Sciatic nerve (tissue), 2 donors: Measurements from ENCODE around the gene OXNAD1. TPM values are rescaled to one million over a fixed set of nuclear protein-coding genes. Genes with fewer than 3 reads are reported as not detected.

Source experiments
- ATAC-seq: fragments of 200-7000 bp; cut with Tn5 transposase; one replicate; pipeline ENCODE4 v1.9.1; 2020; ENCODE audit warnings: mild to moderate bottlenecking, moderate library complexity
- DNase-seq: peaks from one replicate; pipeline ENCODE4 v3.0.0-alpha.2; 2020; ENCODE audit warnings: low spot score
- intact Hi-C: fragments of 100-400 bp; cut with DNase I; formaldehyde crosslinking; loops from one replicate; pipeline ENCODE4 v1.14.2; 2022
- total RNA-seq: library from RNA; stranded (reverse); fragmentation: NEBNext Ultra II Directional; extraction: Animal tissue kit (Norgen Biotek cat#: 25700); gene quantifications from one replicate; pipeline ENCODE4 v1.2.1, GENCODE V29; 2021
- donor health status: DM: no; HTN: no; CAD: no.
- donor health status: DM: no; HTN: no; CAD: no.

Gene OXNAD1
- total RNA-seq, 1 donor from 2014 or later = 12.6 TPM

GRCh38 chr3:16335772-16336645 lies 71.0 kb downstream of the OXNAD1 start:
- ATAC-seq (peak; percentile 16), DNase-seq (no peak)
- intact Hi-C loops = no loop called here

- ATAC-seq = no peak
- intact Hi-C loops = no loop called here
- no peak for DNase-seq
These were observed 71.8 kb downstream of the OXNAD1 start for GRCh38 chr3:16336825-16337224.

- intact Hi-C loops = no loop called here
- ATAC-seq (peak; percentile 33), DNase-seq (no peak)
These were observed 73.0 kb downstream of the OXNAD1 start for GRCh38 chr3:16337856-16338540.

GRCh38 chr3:16338999-16339398 lies 74.0 kb downstream of the OXNAD1 start:
- ATAC-seq = peak; percentile 66
- no peak for DNase-seq
- intact Hi-C loops = no loop called here

- intact Hi-C loops = no loop called here
- DNase-seq (no peak), ATAC-seq (no peak)
These were observed 78.1 kb downstream of the OXNAD1 start for GRCh38 chr3:16343101-16343500.

- ATAC-seq (no peak), DNase-seq (no peak)
- intact Hi-C loops = no loop called here
These were observed 81.5 kb downstream of the OXNAD1 start for GRCh38 chr3:16346413-16347081.

- ATAC-seq (no peak), DNase-seq (no peak)
- intact Hi-C loops = no loop called here
These were observed 82.5 kb downstream of the OXNAD1 start for GRCh38 chr3:16347548-16347947.

GRCh38 chr3:16349986-16350596 lies 85.1 kb downstream of the OXNAD1 start:
- peak; percentile 65 for ATAC-seq
- intact Hi-C loops = no loop called here

GRCh38 chr3:16350597-16351318 lies 85.7 kb downstream of the OXNAD1 start:
- ATAC-seq (peak; percentile 79), DNase-seq (no peak)
- intact Hi-C loops = no loop called here

More at GRCh38 chr3:16349986-16350596, 85.1 kb downstream of the OXNAD1 start:
- DNase-seq = no peak

- intact Hi-C loops = no loop called here
- ATAC-seq (no peak), DNase-seq (no peak)
These were observed 87.4 kb downstream of the OXNAD1 start for GRCh38 chr3:16352428-16352827.

GRCh38 chr3:16354291-16354690 lies 89.3 kb downstream of the OXNAD1 start:
- intact Hi-C loops = no loop called here
- no peak for ATAC-seq

More at GRCh38 chr3:16354291-16354690, 89.3 kb downstream of the OXNAD1 start:
- no peak for DNase-seq

Other genes with a start within 250 kb of the OXNAD1 start
- gene GALNT15, start 90.5 kb upstream of the OXNAD1 start, total RNA-seq = 54.4 TPM
- gene DPH3, start 269 bp upstream of the OXNAD1 start, total RNA-seq = 19.4 TPM
- 119 TPM for gene RFTN1, start 248.5 kb downstream of the OXNAD1 start, total RNA-seq